Upper lobe of left lung (tissue), 6 donors: ENCODE results near the gene TNFRSF18. TPM values are rescaled to one million over a fixed set of nuclear protein-coding genes. Genes with fewer than 3 reads are reported as not detected.
A peak's percentile ranks its signal among the peaks of the same experiment; 100 is the strongest.

Experiments
- ATAC-seq, 2 donors: fragments of 200-7000 bp; cut with Tn5 transposase; one replicate each; pipeline ENCODE4 v1.9.1; 2022; ENCODE audit warnings: mild to moderate bottlenecking in 2 of 2, moderate library complexity in 2 of 2; ENCODE audit not compliant: low FRiP score in 2 of 2
- DNase-seq, 2 donors: peaks; one replicate each; pipeline ENCODE4 v3.0.0-alpha.2; 2019 to 2020
- H3K27ac ChIP-seq, 4 donors: fragments of 200-600 bp; sonication (generic); one replicate each; pipeline ENCODE4 v1.5.1; 2016 to 2019
- H3K27me3 ChIP-seq, 4 donors: fragments of 200-600 bp; sonication (generic); one replicate each; pipeline ENCODE4 v1.5.1; 2017 to 2019
- H3K36me3 ChIP-seq, 4 donors: fragments of 200-600 bp; sonication (generic); one replicate each; pipeline ENCODE4 v1.5.1; 2016 to 2019
- H3K4me1 ChIP-seq, 4 donors: fragments of 200-600 bp; sonication (generic); one replicate each; pipeline ENCODE4 v1.5.1; 2018 to 2019
- H3K4me3 ChIP-seq, 4 donors: fragments of 200-600 bp; sonication (generic); one replicate each; pipeline ENCODE4 v1.5.1; 2017 to 2019; ENCODE audit warnings: mild to moderate bottlenecking in 2 of 4, moderate library complexity in 1 of 4
- H3K9me3 ChIP-seq, 4 donors: fragments of 200-600 bp; sonication (generic); one replicate each; pipeline ENCODE4 v1.5.1; 2018 to 2019
- EP300 ChIP-seq, 4 donors: sonication (generic); formaldehyde crosslinking; IDR thresholded peaks; one replicate each; pipeline ENCODE4 v1.5.1; 2017; ENCODE audit warnings: antibody characterized with exemption in 4 of 4, control low read depth in 2 of 4
- POLR2A ChIP-seq, 4 donors: fragments of 450-650 bp; IDR thresholded peaks; one replicate each; pipeline ENCODE4 v1.5.1; 2016 to 2017; ENCODE audit warnings: antibody characterized with exemption in 4 of 4, mild to moderate bottlenecking in 2 of 4
- POLR2AphosphoS5 ChIP-seq, 2 donors: sonication (generic); formaldehyde crosslinking; IDR thresholded peaks; one replicate each; pipeline ENCODE4 v1.5.1; 2017; ENCODE audit warnings: antibody characterized with exemption in 2 of 2
- WGBS, 2 donors: methylation state at CpG; one replicate each; pipeline ENCODE4 v1.1.5; 2017 to 2018; 5-methylcytosine and 5-hydroxymethylcytosine counted together
- total RNA-seq, 6 donors: library from RNA; depleted of rRNA in 4 of 6; stranded (reverse); fragments of >200 nt in 4 of 6; gene quantifications; one replicate each; pipeline versions ENCODE4 v1.1.0 to v1.2.1, GENCODE V29; 2016 to 2021
- TF ChIP-seq, protein P1 (sequence below), 6 experiments: fragments of 450-650 bp in 4 of 6; fragments of 200-600 bp in 2 of 6; sonication (generic) in 2 of 6; IDR thresholded peaks; one replicate each; pipeline ENCODE4 v1.5.1; 2016 to 2019; ENCODE audit warnings: antibody characterized with exemption in 6 of 6
- donor health status: DM: no; HTN: no; CAD: no; lungs with moderate emphysema.
- donor health status: DM: no; HTN: yes; CAD: no; lungs with severe emphysema.

Gene TNFRSF18
- total RNA-seq, 6 donors from 2014 or later, result 0.89 to 3.4 (median 2.1) TPM; not detected in 1

DNA sequence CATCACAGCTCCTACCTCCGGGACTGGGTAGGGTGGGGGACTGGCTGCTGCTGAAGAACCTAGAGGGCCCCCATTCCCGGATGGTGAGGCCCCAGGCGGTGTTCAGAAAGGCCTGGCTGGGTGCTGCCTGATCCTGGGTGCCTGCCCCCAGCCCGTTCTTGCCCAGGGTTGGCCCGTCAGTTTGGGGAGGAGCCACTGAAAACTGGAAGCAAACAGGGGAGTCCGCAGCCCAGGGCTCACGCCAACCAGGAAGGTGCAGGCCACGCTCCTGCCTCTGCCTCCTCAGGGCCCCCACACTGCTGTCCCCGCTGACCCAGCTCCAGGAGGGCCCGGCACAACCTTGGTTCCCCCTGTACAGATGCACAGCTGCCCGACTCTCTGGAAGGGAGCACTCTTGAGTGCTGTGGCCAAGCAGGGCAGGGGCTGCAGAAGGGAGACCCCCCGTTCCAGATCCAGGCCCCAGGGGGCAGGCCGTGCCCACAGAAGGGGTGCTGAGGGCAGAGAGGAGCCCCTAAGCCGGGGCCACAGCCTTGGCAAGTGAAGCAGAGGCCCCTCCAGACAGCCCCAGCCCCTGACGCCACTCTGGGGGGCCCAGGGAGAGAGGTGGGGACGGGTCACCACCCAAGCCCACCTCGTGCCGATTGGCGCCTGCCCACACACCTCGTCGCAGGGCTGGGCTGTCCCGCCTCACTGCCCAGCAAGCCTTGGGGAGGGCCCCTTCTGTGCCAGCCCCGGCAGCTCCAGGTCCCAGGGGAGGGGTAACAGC lies 34.6 kb upstream of the TNFRSF18 start:
- DNase-seq (peak in 1 of 2 donors; percentile 70), ATAC-seq (no peak)
- no peak for TF ChIP-seq POLR2AphosphoS5 (IDR thresholded peaks at IDR 0.05)
- TF ChIP-seq, protein P1, sequence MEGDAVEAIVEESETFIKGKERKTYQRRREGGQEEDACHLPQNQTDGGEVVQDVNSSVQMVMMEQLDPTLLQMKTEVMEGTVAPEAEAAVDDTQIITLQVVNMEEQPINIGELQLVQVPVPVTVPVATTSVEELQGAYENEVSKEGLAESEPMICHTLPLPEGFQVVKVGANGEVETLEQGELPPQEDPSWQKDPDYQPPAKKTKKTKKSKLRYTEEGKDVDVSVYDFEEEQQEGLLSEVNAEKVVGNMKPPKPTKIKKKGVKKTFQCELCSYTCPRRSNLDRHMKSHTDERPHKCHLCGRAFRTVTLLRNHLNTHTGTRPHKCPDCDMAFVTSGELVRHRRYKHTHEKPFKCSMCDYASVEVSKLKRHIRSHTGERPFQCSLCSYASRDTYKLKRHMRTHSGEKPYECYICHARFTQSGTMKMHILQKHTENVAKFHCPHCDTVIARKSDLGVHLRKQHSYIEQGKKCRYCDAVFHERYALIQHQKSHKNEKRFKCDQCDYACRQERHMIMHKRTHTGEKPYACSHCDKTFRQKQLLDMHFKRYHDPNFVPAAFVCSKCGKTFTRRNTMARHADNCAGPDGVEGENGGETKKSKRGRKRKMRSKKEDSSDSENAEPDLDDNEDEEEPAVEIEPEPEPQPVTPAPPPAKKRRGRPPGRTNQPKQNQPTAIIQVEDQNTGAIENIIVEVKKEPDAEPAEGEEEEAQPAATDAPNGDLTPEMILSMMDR (IDR thresholded peaks at IDR 0.05), result no peak
- TF ChIP-seq EP300 (IDR thresholded peaks at IDR 0.05), result no peak
- TF ChIP-seq POLR2A (IDR thresholded peaks at IDR 0.05), result no peak
- Histone ChIP-seq H3K4me1 (peaks cover 0 to 28% (median 11%) of the 10 kb centered on the region in 4 donors), H3K27ac (no peak overlapping the region), H3K4me3 (no peak overlapping the region), H3K36me3 (no peaks in the 10 kb centered on the region), H3K27me3 (peaks cover 0 to 38% (median 15%) of the 10 kb centered on the region in 4 donors), H3K9me3 (no peaks in the 10 kb centered on the region)
- 47 to 59% methylated on average over 10 to 23 of the region's 23 CpGs for WGBS, 2 donors

DNA sequence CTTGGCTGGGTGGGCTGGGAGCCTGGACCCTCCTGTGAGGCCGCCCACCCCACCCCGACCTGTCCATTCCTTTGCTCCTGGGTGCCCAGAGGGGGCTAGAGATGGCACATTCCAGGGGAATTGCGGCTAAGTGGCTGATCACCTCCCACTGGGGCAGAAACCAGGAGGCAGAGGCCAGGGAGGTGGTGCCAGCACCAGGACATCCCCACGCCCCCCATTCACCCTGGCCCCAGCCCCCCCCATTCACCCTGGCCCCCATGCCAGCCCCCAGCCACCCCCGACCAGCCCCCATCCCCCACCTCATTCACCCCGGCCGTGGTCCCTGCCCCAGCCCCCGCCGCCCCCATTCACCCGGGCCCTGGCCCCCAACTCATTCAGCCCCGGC lies 33.9 kb upstream of the TNFRSF18 start:
- no peaks in the 10 kb centered on the region for H3K36me3 ChIP-seq
- TF ChIP-seq EP300 (IDR thresholded peaks at IDR 0.05), result no peak
- no peak for TF ChIP-seq POLR2AphosphoS5 (IDR thresholded peaks at IDR 0.05)
- TF ChIP-seq, protein P1 (IDR thresholded peaks at IDR 0.05), result no peak
- TF ChIP-seq POLR2A (IDR thresholded peaks at IDR 0.05), result no peak
- no peak overlapping the region for H3K27ac ChIP-seq
- no peaks in the 10 kb centered on the region for H3K9me3 ChIP-seq
- no peak overlapping the region for H3K4me3 ChIP-seq
- 58% methylated on average over 3 of the region's 11 CpGs; no CpG with 5 or more reads in 1 of the 2 donors for WGBS, 2 donors
- peaks cover 0 to 27% (median 10%) of the 10 kb centered on the region in 4 donors for H3K4me1 ChIP-seq
- no peak for ATAC-seq
- peaks cover 0 to 31% (median 12%) of the 10 kb centered on the region in 4 donors for H3K27me3 ChIP-seq
- DNase-seq, result no peak

DNA sequence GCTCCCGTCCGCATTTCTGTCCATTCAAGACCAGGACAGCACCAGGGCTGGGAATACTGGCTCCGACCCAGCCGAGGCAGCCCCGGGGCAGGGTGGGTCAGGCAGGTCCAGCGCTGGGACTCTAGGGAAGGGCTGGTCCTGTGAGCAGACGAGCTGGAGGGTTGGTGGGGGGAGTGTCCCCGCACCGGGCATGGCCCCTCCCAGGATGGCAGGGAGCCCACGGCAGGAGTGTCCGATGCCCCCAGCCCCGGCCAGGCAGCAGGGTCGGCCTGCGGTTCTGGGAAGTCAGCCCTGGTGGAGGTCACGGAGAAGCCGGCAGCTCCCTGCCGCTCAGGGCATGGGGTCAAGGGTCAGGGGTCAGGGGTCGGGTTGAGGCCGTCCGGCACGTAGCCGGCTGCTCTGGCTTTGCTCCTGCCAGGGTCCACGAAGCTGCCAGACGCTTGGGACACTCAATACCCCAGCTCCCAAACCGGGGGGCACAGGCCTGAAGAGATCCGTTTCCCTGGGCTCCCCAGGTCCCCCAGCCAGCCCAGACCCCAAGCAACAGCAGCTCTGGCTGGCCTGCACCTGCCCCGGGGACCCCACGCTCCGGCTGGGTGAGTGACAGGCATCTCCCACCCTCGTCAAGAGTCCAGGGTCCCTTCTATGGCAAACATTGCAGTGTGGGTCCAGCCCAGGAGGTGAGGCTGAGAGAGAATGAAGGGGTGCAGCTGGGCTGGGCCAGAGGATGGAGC lies 33.4 kb upstream of the TNFRSF18 start:
- H3K27me3 ChIP-seq, result peaks cover 0 to 30% (median 11%) of the 10 kb centered on the region in 4 donors
- WGBS, 2 donors, result 52 to 60% methylated on average over 2 to 26 of the region's 30 CpGs

DNA sequence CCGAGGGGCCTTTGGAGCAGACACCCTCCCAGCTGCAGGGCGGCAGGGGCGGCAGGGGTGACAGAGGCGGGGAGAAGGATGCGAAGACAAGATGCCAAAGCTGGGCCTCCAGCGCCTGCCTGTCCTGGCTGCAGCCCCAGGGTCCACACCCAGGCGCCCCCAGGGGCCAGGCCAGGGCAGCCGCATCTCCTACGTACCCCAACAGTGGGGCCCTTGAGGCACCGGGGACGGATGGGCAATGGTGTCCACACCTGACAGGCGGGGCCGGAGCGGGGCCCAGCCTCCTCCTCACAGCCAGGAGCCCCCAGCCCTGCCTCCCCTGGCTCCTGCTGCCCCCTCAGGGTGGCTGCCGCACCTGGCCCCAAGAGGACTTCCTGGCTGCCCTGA lies 32.8 kb upstream of the TNFRSF18 start:
- Histone ChIP-seq H3K36me3 (no peaks in the 10 kb centered on the region), H3K4me3 (no peak overlapping the region), H3K4me1 (peaks cover 0 to 35% (median 10%) of the 10 kb centered on the region in 4 donors), H3K9me3 (no peaks in the 10 kb centered on the region), H3K27ac (no peak overlapping the region), H3K27me3 (peaks cover 0 to 30% (median 11%) of the 10 kb centered on the region in 4 donors)
- WGBS, 2 donors, result 67 to 70% methylated on average over 1 to 14 of the region's 15 CpGs
- ATAC-seq (no peak), DNase-seq (peak in 1 of 2 donors; percentile 77)
- TF ChIP-seq POLR2A (IDR thresholded peaks at IDR 0.05) (no peak), POLR2AphosphoS5 (IDR thresholded peaks at IDR 0.05) (no peak), EP300 (IDR thresholded peaks at IDR 0.05) (no peak)
- TF ChIP-seq, protein P1 (IDR thresholded peaks at IDR 0.05), result no peak

More for the DNA sequence above, 33.4 kb upstream of the TNFRSF18 start:
- TF ChIP-seq POLR2AphosphoS5 (IDR thresholded peaks at IDR 0.05) (no peak), EP300 (IDR thresholded peaks at IDR 0.05) (no peak), POLR2A (IDR thresholded peaks at IDR 0.05) (no peak)
- TF ChIP-seq, protein P1 (IDR thresholded peaks at IDR 0.05), result no peak
- Histone ChIP-seq H3K4me3 (no peak overlapping the region), H3K36me3 (no peaks in the 10 kb centered on the region), H3K9me3 (no peaks in the 10 kb centered on the region), H3K4me1 (peaks cover 0 to 31% (median 10%) of the 10 kb centered on the region in 4 donors), H3K27ac (no peak overlapping the region)
- no peak for ATAC-seq
- DNase-seq, result peak in 1 of 2 donors; percentile 74
